NCI-H2081 treated with DMSO at 0.1 percent for 48 hours (cell line): ENCODE results near the gene PRR36.
A peak's percentile ranks its signal among the peaks of the same experiment; 100 is the strongest.
"Not testable (repeated sequence)": the region's sequence is repeated elsewhere in the genome, so short reads cannot be mapped to it uniquely, and the experiment has no call there.

Source experiments
- DNase-seq: peaks from one replicate; lab custom pipeline; 2025; lab: John Stamatoyannopoulos, UW

The PRR36 gene

DNA sequence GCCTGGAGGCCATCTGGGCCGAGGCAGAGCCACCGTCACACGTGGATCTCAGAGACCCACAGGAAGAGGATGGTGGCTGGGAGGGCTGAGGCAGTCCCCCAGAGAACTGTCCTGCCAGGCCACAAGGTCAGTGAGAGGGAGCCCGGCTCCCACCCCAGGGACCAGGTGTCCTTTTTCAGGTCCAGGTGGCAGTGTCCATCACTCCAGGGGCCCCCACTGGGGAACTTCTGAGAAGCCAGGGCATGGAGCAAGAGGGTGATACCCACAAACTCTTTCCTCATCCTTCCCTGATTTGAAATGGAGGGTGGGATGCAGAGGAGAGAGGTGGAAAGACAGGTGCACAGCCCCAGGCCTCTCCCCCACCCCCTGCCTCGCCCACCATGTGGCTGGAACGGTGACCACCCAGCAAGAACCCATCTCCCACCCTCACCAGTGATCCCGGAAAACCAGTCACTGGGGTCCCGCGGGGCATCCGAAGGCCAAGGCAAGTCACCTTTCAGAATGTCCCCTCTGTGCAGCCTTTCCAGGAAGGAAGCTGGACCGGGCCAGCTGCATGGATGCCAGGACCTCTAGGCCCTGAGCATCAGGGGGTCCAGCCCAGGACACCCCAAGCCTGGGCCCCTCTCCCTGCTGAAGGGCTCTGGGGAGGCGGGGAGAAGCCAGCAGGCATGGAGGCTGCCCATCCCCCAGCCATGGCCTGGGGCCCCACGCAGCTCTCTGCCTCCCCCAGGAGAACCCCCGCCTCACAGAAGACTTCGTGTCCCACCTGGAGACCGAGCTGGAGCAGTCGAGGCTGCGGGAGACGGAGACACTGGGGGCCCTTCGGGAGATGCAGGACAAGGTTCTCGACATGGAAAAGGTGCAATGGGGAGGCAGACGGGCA lies 14.1 kb downstream of the PRR36 start:
- no peak for DNase-seq

DNA sequence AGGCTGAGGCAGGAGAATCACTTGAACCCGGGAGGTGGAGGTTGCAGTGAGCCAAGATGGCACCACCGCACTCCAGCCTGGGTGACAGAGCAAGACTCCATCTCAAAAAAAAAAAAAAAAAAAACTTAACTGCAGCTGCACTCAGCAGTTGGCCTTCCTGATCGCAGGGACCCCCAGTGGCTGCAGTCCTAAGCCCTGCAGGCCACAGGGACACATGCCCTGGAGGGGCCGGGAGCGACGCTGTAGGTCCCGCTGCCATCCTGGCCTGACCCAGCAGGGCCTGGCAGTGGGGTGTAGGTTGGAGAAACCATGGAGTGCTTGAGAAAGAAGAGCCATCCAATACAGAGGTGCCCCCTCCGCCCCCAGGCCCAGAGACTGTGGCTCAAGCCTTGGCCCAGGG lies 15.1 kb downstream of the PRR36 start:
- DNase-seq, result not testable (repeated sequence)

DNA sequence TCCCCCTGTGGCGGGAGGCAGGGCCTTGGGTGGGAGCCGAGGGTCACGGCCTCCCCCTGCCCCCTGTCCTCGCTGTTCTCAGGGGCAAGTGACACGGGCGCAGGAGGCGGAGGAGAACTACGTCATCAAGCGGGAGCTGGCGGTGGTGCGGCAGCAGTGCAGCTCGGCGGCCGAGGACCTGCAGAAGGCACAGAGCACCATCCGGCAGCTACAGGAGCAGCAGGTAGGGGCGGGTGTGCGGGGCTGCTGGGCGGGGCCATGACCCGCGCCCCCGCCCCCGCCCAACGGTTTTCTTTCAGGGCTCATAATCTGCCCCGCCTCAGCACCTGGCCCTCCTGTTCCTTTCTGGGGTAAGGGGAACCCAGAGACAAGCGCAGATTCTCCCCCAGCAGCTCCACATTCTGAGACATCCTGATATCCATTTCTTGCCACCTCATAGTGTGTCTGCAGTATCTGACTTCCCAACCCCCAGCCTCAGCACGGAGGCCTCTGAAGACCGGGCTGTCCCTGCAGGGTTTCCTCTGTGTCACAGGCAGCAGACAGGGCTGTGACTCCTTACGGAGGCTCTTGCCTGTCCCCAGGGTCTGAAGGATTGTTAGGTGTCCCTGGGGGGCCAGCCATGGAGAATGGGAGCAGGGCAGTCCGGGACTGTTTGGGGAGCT lies 15.9 kb downstream of the PRR36 start:
- no peak for DNase-seq

DNA sequence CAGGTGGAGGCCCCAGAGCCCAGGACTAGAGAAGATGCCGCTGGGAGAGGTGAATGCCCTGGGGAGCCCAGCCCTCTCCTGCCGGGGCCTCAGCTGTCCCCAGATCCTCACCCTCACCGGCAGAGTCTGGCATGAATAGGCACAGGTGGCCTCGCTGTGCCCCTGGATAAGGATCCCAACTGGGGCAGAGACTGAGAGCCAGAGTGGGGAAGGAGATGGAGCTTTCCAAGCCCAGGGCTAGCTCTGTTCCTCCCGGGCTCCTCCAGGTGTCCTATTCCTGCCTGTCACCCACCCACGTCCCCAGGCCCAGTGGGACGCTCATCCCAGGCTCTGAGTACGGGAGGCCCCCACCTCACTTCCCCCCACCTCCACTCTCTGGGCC lies 16.5 kb downstream of the PRR36 start:
- no peak for DNase-seq

DNA sequence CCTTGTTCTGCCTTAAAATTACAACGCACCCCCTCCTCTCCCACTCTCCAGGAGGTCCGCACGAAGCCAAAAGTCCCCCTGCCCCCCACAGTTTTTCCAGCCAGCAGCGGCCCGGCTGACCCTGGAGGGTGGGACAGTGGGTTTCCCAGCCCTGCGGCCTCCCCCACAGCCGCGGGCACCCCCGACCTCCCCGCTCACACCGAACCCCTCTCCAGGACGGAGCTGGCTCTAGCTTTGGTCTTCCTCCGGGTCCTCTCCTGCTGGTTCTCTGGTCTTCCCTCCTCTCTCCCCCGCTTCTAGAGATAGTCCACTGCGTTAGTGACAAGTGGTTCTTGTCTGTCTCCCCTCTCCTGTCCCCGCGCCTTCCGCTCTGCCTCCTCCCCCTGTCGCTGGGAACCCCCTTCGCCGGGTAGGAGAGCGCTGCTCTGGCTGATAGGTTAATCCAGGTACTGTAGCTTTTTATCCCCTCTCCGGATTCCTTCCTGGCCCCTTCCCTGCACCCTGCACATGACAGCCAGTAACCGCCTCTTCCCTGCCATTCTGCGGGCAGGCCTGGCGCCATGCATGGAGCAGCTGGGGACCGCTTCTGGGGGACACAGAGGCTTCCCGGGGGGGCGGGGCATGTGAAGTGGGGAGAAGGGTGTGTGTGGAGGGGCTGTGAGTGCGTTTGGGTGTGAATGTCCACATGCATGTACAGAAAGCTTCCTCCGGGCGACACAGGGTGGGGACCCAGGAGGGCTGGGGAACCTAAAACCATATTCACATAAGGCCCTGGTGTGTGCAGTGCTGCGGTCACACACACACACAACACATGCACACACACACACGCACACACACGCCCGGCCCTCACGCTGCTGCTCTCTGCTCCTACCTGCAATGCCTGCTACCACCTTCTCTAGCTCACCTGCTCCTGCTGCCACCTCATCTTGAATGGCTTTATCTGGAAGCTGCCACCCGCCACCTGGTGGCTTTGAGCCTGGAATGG lies 17.2 kb downstream of the PRR36 start:
- DNase-seq, result no peak

DNA sequence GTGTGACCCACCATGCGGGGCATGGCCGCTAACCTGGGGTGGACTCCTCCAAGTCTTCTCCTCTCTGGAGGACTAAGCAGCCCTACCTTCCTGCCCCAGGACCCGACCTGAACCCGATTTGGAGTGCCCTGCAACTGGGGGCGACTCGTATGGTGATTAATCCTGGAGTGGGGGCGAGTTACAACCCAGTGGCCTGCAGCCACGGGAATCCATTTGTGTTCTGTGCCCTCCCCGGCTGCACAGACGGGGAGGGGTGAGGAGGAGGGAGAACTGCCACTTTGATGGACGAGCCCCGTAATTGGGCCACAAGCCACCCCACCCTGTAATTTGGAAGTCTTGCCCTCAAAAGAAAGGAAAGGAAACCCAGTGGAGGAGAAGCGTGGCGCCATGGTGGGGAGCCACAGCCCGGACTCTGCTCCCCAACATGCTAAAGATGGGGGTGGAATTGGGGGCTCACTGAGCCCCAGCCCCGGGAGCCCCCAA lies 18.0 kb downstream of the PRR36 start:
- DNase-seq, result no peak

DNA sequence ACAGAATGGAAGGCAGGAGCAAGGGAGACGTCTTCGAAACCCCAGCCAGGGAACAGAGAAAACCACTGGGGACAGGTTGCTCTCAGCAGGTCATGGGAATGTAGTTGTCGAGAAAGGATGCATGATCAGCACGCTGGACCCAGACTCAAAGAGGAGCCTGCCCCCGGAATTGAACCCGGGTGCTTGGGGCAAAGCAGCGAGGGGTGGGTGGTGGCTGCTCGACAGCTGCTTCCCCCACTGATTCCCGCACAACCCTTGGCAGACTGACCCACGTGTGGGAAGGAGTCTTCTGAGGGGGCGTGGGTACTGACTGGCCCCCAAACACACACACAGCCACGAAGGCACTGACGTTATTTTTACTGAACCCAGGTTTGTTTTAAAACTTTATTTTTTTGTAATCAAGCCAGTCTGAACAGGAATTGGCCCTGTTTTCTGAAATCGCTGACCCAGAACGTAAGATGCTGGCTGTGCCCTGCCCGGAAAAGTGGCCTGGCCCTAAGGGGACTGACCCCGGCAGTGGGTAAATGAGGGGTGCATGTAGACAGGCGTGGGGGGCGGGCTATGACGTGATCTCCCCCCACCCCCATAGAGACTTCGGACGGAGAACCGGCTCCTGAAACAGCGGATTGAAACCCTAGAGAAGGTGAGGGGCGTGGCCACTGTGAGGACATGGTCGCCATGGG lies 18.6 kb downstream of the PRR36 start:
- no peak for DNase-seq

DNA sequence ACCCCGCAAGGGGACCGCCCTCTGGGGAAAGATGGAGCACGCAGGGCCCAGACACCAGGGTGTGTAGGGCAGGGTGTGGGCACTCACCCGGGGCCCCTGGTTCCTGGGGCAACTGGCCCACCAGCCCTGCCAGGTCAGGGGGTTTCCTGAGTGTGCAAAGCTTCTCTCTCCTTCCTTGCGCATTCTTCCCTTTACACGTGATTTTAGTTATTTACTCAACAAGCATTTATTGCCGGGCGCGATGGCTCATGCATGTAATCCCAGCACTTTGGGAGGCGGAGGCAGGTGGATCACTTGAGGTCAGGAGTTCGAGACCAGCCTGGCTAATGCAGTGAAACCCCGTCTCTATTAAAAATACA lies 20.4 kb downstream of the PRR36 start:
- no peak for DNase-seq

DNA sequence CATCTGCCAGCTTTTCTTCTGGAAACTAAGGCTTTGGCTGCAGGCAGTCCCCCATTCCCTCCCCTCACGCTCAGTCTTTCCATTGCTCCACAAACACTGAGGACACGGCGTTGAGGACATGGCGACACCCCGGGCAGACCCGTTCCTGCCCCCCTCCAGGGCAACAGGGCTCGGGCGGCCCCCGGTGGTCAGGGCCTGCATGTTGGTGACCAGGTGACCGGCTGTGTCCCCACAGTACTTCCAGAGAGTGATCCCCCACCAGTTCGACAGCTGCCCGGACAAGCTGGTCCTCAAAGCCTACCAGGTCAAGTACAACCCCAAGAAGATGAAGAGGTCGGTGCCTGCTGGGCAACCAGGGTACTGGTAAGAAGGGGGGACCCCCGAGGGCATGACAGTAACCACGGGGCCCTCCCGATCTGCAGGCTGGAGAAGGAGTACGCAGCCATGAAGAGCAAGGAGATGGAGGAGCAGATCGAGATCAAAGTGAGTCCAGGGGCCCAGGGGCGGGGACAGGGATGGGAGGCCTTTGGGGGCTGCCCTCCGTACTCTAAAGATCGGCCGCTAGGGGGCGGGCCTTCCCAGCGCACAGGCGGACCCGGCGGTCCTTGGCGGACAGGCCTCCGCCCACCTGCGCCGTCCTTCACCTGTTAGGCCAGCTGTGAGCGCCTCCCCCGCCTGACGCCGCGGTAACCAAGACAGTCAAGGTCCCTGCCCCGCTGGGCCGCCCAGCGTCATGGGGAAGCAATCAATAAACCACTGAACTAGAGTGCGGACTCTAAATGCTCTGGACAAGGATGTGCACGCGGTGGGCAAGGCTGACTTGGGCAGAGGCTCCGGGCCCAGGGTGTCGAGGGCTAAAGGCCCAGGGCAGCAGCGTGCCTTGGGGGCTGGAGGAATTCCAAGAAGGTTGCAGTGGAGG lies 21.1 kb downstream of the PRR36 start:
- peak; percentile 30 for DNase-seq

DNA sequence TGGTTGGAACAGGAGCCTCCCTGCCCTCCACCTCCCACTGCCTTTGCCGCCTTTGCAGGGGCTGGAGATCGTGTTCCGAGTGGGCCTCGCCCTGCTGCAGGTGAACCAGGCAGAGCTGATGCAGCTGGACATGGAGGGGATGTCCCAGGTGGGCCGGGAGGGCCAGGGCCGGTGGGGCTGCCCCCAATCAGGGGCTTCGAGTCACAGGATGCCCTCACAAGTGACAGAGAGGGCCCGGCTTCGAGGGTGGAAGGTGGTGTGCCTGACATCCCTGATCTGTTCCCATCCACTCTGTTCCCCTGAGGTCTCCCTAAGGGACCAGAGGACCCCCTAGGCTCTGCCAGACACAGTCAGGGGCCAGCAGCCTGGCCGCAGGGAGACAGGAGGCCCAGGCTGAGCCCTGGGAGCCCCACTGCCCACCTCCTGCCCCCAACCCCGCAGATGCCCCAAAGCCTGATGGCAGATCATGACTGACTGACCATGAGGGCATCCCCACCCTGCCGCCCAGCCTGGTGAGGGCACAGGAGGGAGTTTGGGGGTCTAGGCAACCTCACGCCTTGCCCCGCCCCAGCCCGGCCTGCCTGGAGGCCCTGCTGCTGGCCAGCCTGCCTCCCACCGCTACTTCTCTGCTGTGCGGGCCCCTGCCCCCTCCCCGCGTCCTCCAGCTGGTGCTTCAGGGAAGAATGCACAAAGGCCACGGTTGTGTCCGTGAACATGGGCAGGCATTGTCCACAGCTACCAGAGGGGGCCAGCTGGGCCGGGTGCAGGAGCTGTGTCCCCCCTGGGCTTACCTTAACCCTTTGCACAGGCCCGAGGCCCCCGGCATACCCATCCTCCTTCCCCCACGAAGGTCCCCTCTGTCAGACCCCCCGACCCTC lies 22.3 kb downstream of the PRR36 start:
- DNase-seq, result no peak

DNA sequence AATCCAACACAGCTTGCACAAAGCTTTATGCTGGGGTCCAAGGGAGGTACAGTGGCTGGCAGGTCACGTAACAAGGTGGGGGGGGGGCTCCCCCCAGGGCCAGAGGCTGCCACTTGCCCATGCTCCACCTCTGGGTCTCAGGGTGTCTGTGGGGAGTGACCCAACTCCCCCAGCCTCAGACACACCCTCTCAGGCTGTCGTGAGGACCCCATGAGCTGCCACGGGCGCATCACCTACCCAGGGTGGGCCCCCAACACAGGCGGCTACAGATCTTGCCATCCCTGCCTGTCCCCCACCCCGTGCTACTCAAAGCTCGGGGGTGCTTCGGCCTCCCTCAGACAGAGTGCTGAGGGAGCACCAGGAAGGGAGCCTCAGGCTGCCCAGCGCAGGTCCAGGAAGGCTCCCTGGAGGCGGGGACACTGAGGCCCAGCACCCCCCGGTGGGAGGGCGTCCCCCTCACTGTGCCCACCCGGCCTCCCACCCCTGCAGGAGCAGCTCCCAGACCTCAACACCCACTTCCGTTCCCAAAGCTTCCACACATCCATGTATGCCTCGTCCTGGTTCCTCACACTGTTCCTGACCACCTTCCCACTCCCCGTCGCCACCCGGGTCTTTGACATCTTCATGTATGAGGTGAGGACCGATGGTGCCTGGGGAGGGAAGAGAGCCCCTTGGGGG lies 23.1 kb downstream of the PRR36 start:
- no peak for DNase-seq

DNA sequence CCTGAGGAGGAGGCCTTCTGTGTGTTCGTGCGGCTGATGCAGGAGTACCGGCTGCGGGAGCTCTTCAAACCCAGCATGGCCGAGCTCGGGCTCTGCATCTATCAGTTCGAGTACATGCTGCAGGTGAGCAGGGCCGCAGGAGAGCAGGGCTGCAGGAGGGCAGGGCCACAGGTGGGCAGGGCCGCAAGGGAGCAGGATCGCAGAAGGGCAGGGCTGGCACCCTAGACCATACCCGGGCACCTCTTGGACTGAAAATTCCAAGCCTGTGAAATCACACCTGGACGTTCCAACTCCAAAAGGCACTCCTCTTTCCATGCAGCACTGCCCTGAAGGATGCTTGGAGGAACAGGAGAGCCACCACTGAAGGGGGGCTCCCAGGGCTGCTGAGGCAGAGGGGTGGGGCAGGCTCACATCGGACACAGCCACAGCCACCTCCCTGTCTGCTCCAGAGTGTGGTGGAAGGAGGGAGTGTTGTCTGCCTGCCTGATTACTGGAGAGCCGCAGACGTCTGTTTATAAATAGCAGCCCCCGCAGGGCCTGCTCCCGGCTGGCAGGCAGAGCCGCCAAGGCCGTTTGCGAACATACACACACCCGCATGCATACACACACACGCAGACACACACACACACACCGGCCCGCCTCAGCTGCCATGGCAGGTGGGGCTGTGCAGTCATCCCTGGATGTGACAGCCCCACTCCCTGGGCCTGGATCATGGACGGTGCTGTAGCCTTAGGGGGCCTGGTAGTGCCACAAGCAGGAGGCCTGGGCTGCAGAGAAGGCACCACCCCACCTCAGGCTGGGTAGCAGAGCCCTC lies 24.0 kb downstream of the PRR36 start:
- no peak for DNase-seq

DNA sequence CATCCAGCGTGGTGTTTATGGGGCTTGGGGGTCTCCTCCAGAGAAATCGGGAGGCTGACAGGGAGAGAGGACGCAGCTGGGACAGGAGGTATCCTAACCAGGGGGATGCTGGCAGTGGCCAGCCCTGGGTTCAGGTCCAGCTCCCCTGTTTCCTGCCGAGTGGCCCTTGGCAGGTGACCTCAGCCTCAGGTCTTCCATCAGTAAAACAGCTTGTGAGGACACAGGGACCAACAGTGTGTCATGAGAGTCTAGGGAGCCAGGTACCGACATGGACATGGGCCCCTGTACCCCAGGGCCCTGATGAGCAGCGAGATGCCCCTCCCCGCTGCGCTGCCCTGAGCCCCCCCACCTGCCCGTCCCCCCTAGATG lies 24.6 kb downstream of the PRR36 start:
- no peak for DNase-seq

DNA sequence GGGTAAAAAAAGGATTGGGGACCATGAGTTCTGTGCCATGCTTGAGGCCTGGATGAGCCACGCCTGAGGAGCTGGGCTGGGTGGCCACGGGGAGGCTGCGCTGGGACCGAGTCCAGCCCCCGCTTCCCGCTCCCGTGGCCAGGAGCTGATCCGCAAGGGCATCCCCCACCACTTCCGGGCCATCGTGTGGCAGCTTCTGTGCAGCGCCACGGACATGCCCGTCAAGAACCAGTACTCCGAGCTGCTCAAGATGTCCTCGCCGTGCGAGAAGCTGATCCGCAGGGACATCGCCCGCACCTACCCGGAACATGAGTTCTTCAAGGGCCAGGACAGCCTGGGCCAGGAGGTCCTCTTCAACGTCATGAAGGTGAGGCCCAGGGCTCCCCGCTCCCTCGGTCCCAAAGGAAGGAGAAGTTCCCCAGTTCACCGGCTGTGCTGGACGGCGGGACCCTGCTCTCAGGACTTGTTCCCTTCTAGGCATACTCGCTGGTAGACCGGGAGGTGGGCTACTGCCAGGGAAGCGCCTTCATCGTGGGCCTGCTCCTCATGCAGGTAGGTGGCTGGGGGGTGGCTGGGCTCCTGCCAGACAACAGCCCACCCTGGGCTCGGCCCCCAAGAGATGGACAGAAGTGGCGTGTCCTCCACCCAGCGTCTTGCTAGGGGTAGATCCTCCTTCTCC lies 25.3 kb downstream of the PRR36 start:
- no peak for DNase-seq

DNA sequence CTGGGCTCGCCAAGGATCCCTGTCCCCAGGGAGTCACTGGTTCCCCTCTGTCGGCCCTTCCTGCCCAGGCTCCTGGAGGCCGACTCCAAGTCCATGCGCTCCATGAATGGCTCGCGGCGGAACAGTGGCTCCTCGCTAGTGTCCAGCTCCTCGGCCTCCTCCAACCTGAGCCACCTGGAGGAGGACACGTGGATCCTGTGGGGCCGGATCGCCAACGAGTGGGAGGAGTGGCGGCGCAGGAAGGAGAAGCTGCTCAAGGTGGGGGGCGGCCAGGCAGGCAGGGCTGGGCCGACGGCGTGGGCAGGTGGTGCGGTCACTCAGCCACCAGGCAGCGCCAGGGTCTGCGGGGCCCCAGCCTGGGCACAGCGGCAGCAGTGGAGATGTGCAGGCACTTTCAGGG lies 26.5 kb downstream of the PRR36 start:
- no peak for DNase-seq

DNA sequence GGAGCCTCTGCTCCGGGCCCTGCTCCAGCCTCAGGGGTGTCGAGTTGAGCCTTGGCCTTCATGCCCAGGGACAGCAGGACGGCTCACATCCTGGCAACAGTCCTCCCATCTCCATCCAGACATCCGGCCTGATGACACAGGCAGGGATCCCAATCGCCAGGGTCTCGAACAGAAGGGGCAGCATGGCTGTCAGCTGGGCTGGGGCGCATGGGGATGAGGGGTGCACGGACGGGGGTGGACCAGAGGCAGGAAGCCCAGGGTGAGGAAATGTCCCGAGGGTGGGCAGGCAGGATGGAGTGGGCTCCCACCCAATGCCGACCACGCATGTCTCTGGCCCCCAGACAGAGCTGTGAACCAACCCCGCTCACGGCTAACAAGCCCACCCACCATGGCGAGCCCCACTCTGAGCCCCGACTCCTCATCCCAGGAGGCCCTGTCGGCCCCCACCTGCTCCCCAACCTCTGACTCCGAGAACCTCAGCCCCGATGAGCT lies 28.0 kb downstream of the PRR36 start:
- no peak for DNase-seq

DNA sequence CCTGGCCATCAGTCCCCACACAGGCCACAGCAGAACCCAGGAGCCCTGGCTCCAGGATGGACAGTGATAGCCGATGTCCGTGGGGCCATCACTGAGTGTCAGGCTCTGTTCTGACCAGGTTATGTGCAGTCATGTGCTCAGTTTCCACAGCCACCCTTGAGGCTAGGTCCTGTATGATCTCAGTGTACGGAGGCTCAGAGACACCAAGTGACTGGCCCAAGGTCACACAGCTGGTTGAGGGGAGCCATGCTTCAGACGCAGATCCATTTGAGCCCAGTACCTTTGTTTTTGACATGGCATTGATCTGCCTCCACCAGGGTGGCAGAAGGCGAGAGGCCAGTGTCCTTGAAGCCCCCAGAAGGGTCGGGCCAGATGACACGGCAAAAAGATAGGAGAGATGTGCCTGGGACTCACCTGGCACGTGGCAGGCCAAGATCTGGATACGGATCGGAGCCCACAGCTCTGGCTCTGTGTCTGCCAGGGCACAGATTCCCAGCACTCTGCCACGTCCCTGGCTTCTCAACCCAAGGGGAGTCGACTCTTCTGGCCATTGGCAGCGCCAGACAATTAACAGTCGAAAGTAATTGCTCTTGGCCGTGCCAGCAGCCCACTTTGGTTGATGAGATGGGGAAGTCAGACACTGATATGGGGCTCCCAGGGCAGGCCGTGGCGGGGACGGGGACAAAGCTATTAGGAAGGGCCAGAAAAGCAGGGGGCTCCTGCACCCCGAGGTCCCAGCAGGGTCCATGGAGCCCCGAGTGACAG lies 28.6 kb downstream of the PRR36 start:
- no peak for DNase-seq
